HEK293 (cell line): ENCODE data around the gene RPL19.
A peak's percentile ranks its signal among the peaks of the same experiment; 100 is the strongest.

Experiments used
- GLIS2 ChIP-seq: fragments of 450-650 bp; formaldehyde crosslinking; IDR thresholded peaks from 2 replicates; pipeline ENCODE4 v1.5.1; 2016; ENCODE audit warnings: missing biosample characterization, missing genetic modification characterization
- HOXA7 ChIP-seq: sonication (generic); formaldehyde crosslinking; IDR thresholded peaks from 2 replicates; pipeline ENCODE4 v1.8.1; 2022; ENCODE audit warnings: missing genetic modification reagents, borderline replicate concordance
- KLF10 ChIP-seq: fragments of 450-650 bp; IDR thresholded peaks from 2 replicates; pipeline ENCODE4 v1.5.1; 2018; ENCODE audit warnings: missing biosample characterization, mild to moderate bottlenecking, missing genetic modification characterization
- KLF7 ChIP-seq: fragments of 450-650 bp; formaldehyde crosslinking; IDR thresholded peaks from 2 replicates; pipeline ENCODE4 v1.5.1; 2016; ENCODE audit warnings: missing biosample characterization, missing genetic modification characterization, borderline replicate concordance
- SCRT2 ChIP-seq: fragments of 450-650 bp; formaldehyde crosslinking; IDR thresholded peaks from 2 replicates; pipeline ENCODE4 v1.5.1; 2016; ENCODE audit warnings: missing biosample characterization, missing genetic modification characterization
- TRIM28 ChIP-seq: IDR thresholded peaks from 2 replicates; pipeline ENCODE4 v1.6.1; 2011; ENCODE audit warnings: low read length, control low read depth, borderline replicate concordance
- ZBTB7A ChIP-seq: fragments of 450-650 bp; formaldehyde crosslinking; IDR thresholded peaks from 2 replicates; pipeline ENCODE4 v1.5.1; 2016; ENCODE audit warnings: low read depth, missing biosample characterization, missing genetic modification characterization
- ZBTB8A ChIP-seq: fragments of 450-650 bp; formaldehyde crosslinking; IDR thresholded peaks from 2 replicates; pipeline ENCODE4 v1.5.1; 2016; ENCODE audit warnings: missing biosample characterization, missing genetic modification characterization
- ZEB2 ChIP-seq: fragments of 450-650 bp; formaldehyde crosslinking; IDR thresholded peaks from 2 replicates; pipeline ENCODE4 v1.5.1; 2016; ENCODE audit warnings: missing biosample characterization, missing genetic modification characterization
- ZFP3 ChIP-seq: fragments of 450-650 bp; formaldehyde crosslinking; IDR thresholded peaks from 2 replicates; pipeline ENCODE4 v1.5.1; 2016; ENCODE audit warnings: low read depth, missing biosample characterization, missing genetic modification characterization
- ZFP41 ChIP-seq: fragments of 450-650 bp; formaldehyde crosslinking; IDR thresholded peaks from 2 replicates; pipeline ENCODE4 v1.5.1; 2016; ENCODE audit warnings: missing biosample characterization, missing genetic modification characterization, borderline replicate concordance
- ZNF112 ChIP-seq: fragments of 450-650 bp; formaldehyde crosslinking; IDR thresholded peaks from 2 replicates; pipeline ENCODE4 v1.5.0; 2017; ENCODE audit warnings: missing biosample characterization, missing genetic modification characterization
- ZNF140 ChIP-seq: fragments of 450-650 bp; formaldehyde crosslinking; IDR thresholded peaks from 2 replicates; pipeline ENCODE4 v1.5.1; 2016; ENCODE audit warnings: missing biosample characterization, missing genetic modification characterization
- ZNF155 ChIP-seq: fragments of 450-650 bp; formaldehyde crosslinking; IDR thresholded peaks from 2 replicates; pipeline ENCODE4 v1.5.1; 2016; ENCODE audit warnings: missing biosample characterization, missing genetic modification characterization
- ZNF175 ChIP-seq: fragments of 450-650 bp; formaldehyde crosslinking; IDR thresholded peaks from 2 replicates; pipeline ENCODE4 v1.5.1; 2016; ENCODE audit warnings: missing biosample characterization, missing genetic modification characterization
- ZNF184 ChIP-seq: fragments of 450-650 bp; IDR thresholded peaks from 2 replicates; pipeline ENCODE4 v1.5.1; 2018; ENCODE audit warnings: missing biosample characterization, mild to moderate bottlenecking, missing genetic modification characterization
- ZNF202 ChIP-seq: fragments of 450-650 bp; formaldehyde crosslinking; IDR thresholded peaks from 2 replicates; pipeline ENCODE4 v1.5.1; 2016; ENCODE audit warnings: missing biosample characterization, missing genetic modification characterization, borderline replicate concordance
- ZNF211 ChIP-seq: fragments of 450-650 bp; formaldehyde crosslinking; IDR thresholded peaks from 2 replicates; pipeline ENCODE4 v1.5.1; 2016; ENCODE audit warnings: low read depth, missing biosample characterization, missing genetic modification characterization
- ZNF302 ChIP-seq: fragments of 450-650 bp; formaldehyde crosslinking; IDR thresholded peaks from 2 replicates; pipeline ENCODE4 v1.5.1; 2016; ENCODE audit warnings: missing biosample characterization, missing genetic modification characterization, low read depth
- ZNF311 ChIP-seq: fragments of 450-650 bp; formaldehyde crosslinking; IDR thresholded peaks from 2 replicates; pipeline ENCODE4 v1.5.1; 2017; ENCODE audit warnings: missing biosample characterization, missing genetic modification characterization, borderline replicate concordance
- ZNF335 ChIP-seq: fragments of 450-650 bp; formaldehyde crosslinking; conservative IDR thresholded peaks from 2 replicates; pipeline ENCODE4 v1.5.1; 2016; ENCODE audit warnings: missing biosample characterization, missing genetic modification characterization
- ZNF350 ChIP-seq: fragments of 450-650 bp; formaldehyde crosslinking; IDR thresholded peaks from 2 replicates; pipeline ENCODE4 v1.5.0; 2017; ENCODE audit warnings: missing biosample characterization, mild to moderate bottlenecking, missing genetic modification characterization
- ZNF398 ChIP-seq: fragments of 450-650 bp; formaldehyde crosslinking; IDR thresholded peaks from 2 replicates; pipeline ENCODE4 v1.5.1; 2017; ENCODE audit warnings: missing biosample characterization, missing genetic modification characterization
- ZNF473 ChIP-seq: fragments of 450-650 bp; formaldehyde crosslinking; IDR thresholded peaks from 2 replicates; pipeline ENCODE4 v1.5.1; 2017; ENCODE audit warnings: missing biosample characterization, missing genetic modification characterization
- ZNF513 ChIP-seq: fragments of 450-650 bp; IDR thresholded peaks from 2 replicates; pipeline ENCODE4 v1.5.1; 2018; ENCODE audit warnings: missing biosample characterization, missing genetic modification characterization
- ZNF529 ChIP-seq: fragments of 450-650 bp; formaldehyde crosslinking; IDR thresholded peaks from 2 replicates; pipeline ENCODE4 v1.5.1; 2017; ENCODE audit warnings: missing genetic modification characterization, missing biosample characterization; ENCODE audit not compliant: insufficient replicate concordance
- ZNF561 ChIP-seq: fragments of 450-650 bp; IDR thresholded peaks from 2 replicates; pipeline ENCODE4 v1.5.1; 2018; ENCODE audit warnings: missing biosample characterization, missing genetic modification characterization, borderline replicate concordance
- ZNF621 ChIP-seq: fragments of 450-650 bp; formaldehyde crosslinking; IDR thresholded peaks from 2 replicates; pipeline ENCODE4 v1.5.1; 2017; ENCODE audit warnings: missing biosample characterization, missing genetic modification characterization
- ZNF623 ChIP-seq: fragments of 450-650 bp; formaldehyde crosslinking; IDR thresholded peaks from 2 replicates; pipeline ENCODE4 v1.5.1; 2016; ENCODE audit warnings: missing biosample characterization, missing genetic modification characterization
- ZNF707 ChIP-seq: fragments of 450-650 bp; formaldehyde crosslinking; IDR thresholded peaks from 2 replicates; pipeline ENCODE4 v1.5.1; 2016; ENCODE audit warnings: missing biosample characterization, missing genetic modification characterization
- ZNF76 ChIP-seq: fragments of 450-650 bp; formaldehyde crosslinking; IDR thresholded peaks from 2 replicates; pipeline ENCODE4; 2016; ENCODE audit warnings: low read depth, missing biosample characterization, missing genetic modification characterization, borderline replicate concordance
- TF ChIP-seq, protein P1 (sequence below): fragments of 450-650 bp; formaldehyde crosslinking; IDR thresholded peaks from 2 replicates; pipeline ENCODE4 v1.5.1; 2016; ENCODE audit warnings: missing biosample characterization, missing genetic modification characterization
- TF ChIP-seq, protein P2 (sequence below): fragments of 450-650 bp; formaldehyde crosslinking; IDR thresholded peaks from 2 replicates; pipeline ENCODE4 v1.5.1; 2016; ENCODE audit warnings: missing biosample characterization, missing genetic modification characterization
- TF ChIP-seq, protein P3 (sequence below): fragments of 450-650 bp; formaldehyde crosslinking; IDR thresholded peaks from 2 replicates; pipeline ENCODE4 v1.5.1; 2016; ENCODE audit warnings: missing biosample characterization, missing genetic modification characterization

The RPL19 gene

GRCh38 chr17:39238311-39238972 lies 38.4 kb downstream of the RPL19 start (continued):
- TF ChIP-seq ZNF529 (tag by site-specific recombination) (no peak), KLF7 (no peak), ZNF302 (tag by site-specific recombination) (no peak), ZNF473 (tag by site-specific recombination) (no peak), ZNF211 (tag by site-specific recombination) (no peak), KLF10 (tag by site-specific recombination) (no peak), ZNF398 (peak; percentile 65; the same call in 1 of the 2 replicates), SCRT2 (tag by site-specific recombination) (no peak), ZNF175 (no peak), ZBTB8A (no peak), ZNF707 (tag by site-specific recombination) (no peak), ZFP3 (tag by site-specific recombination) (no peak), ZNF76 (tag by site-specific recombination) (no peak), ZNF155 (tag by site-specific recombination) (no peak), ZNF202 (tag by site-specific recombination) (no peak), ZNF621 (tag by site-specific recombination) (no peak), ZNF112 (tag by site-specific recombination) (no peak), ZFP41 (no peak), ZBTB7A (tag by site-specific recombination) (no peak), ZEB2 (tag by site-specific recombination) (peak; percentile 66; the same call in 1 of the 2 replicates), ZNF335 (tag by site-specific recombination) (no peak), ZNF350 (no peak), ZNF184 (0 out of 2 replicates have a peak, but pooled peaks have one; percentile 32), ZNF513 (tag by site-specific recombination) (no peak), TRIM28 (no peak), GLIS2 (tag by site-specific recombination) (peak; percentile 68), ZNF140 (tag by site-specific recombination) (no peak), ZNF311 (tag by site-specific recombination) (no peak), HOXA7 (no peak), ZNF561 (peak; percentile 34; the same call in 1 of the 2 replicates), ZNF623 (tag by site-specific recombination) (no peak)
- TF ChIP-seq, protein P1, sequence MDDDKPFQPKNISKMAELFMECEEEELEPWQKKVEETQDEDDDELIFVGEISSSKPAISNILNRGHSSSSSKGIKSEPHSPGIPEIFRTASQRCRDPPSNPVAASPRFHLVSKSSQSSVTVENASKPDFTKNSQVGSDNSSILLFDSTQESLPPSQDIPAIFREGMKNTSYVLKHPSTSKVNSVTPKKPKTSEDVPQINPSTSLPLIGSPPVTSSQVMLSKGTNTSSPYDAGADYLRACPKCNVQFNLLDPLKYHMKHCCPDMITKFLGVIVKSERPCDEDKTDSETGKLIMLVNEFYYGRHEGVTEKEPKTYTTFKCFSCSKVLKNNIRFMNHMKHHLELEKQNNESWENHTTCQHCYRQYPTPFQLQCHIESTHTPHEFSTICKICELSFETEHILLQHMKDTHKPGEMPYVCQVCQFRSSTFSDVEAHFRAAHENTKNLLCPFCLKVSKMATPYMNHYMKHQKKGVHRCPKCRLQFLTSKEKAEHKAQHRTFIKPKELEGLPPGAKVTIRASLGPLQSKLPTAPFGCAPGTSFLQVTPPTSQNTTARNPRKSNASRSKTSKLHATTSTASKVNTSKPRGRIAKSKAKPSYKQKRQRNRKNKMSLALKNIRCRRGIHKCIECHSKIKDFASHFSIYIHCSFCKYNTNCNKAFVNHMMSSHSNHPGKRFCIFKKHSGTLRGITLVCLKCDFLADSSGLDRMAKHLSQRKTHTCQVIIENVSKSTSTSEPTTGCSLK (tag by site-specific recombination) = no peak
- TF ChIP-seq, protein P2, sequence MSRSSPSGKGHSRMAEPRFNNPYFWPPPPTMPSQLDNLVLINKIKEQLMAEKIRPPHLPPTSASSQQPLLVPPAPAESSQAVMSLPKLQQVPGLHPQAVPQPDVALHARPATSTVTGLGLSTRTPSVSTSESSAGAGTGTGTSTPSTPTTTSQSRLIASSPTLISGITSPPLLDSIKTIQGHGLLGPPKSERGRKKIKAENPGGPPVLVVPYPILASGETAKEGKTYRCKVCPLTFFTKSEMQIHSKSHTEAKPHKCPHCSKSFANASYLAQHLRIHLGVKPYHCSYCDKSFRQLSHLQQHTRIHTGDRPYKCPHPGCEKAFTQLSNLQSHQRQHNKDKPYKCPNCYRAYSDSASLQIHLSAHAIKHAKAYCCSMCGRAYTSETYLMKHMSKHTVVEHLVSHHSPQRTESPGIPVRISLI (tag by site-specific recombination) = no peak
- TF ChIP-seq, protein P3, sequence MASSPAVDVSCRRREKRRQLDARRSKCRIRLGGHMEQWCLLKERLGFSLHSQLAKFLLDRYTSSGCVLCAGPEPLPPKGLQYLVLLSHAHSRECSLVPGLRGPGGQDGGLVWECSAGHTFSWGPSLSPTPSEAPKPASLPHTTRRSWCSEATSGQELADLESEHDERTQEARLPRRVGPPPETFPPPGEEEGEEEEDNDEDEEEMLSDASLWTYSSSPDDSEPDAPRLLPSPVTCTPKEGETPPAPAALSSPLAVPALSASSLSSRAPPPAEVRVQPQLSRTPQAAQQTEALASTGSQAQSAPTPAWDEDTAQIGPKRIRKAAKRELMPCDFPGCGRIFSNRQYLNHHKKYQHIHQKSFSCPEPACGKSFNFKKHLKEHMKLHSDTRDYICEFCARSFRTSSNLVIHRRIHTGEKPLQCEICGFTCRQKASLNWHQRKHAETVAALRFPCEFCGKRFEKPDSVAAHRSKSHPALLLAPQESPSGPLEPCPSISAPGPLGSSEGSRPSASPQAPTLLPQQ (tag by site-specific recombination) = no peak
